H1 (cell line): ENCODE data around the gene SLU7. TPM values are rescaled to one million over a fixed set of nuclear protein-coding genes. Genes with fewer than 3 reads are reported as not detected.

Experiments
- ASH2L ChIP-seq: fragments of 200-600, 300-600 bp; sonication (generic); IDR thresholded peaks from one replicate; pipeline ENCODE4 v1.7.1; 2017; ENCODE audit warnings: low read length
- BCL11A ChIP-seq, 2 experiments: IDR thresholded peaks; one replicate each; pipeline ENCODE4 v1.6.1; 2011; ENCODE audit warnings: low read depth in 2 of 2, low read length in 2 of 2, mild to moderate bottlenecking in 2 of 2
- CHD7 ChIP-seq: fragments of 300-600 bp; sonication (generic); IDR thresholded peaks from 2 replicates; pipeline ENCODE4 v1.7.1; 2012; ENCODE audit warnings: low read length, moderate library complexity, mild to moderate bottlenecking, inconsistent platforms; ENCODE audit not compliant: insufficient replicate concordance
- E2F6 ChIP-seq: IDR thresholded peaks from 2 replicates; pipeline ENCODE4 v1.6.1; 2012; ENCODE audit warnings: inconsistent platforms
- PHF8 ChIP-seq: fragments of 200-600 bp; sonication (generic); conservative IDR thresholded peaks from 2 replicates; pipeline ENCODE4 v1.7.1; 2012; ENCODE audit warnings: low read depth, mild to moderate bottlenecking, inconsistent platforms, low read length, moderate library complexity
- POLR2AphosphoS5 ChIP-seq: IDR thresholded peaks from 2 replicates; pipeline ENCODE4 v1.6.1; 2011; ENCODE audit warnings: low read depth, low read length
- SIN3A ChIP-seq, 2 experiments: IDR thresholded peaks in 1 of 2; conservative IDR thresholded peaks in 1 of 2; 2 replicates each; pipeline ENCODE4 v1.6.1; 2011 to 2012; ENCODE audit warnings: low read length in 2 of 2, improper control_type of control experiment in 1 of 2, low read depth in 1 of 2, mild to moderate bottlenecking in 1 of 2
- TAF1 ChIP-seq: IDR thresholded peaks from 2 replicates; pipeline ENCODE4 v1.6.1; 2011; ENCODE audit warnings: mild to moderate bottlenecking, low read depth, low read length
- USF2 ChIP-seq: IDR thresholded peaks from 2 replicates; pipeline ENCODE4 v1.6.1; 2011; ENCODE audit warnings: low read length, improper control_type of control experiment
- YY1 ChIP-seq: IDR thresholded peaks from 2 replicates; pipeline ENCODE4 v1.6.1; 2011; ENCODE audit warnings: low read depth, mild to moderate bottlenecking, low read length
- polyA plus RNA-seq, 7 experiments: library from polyadenylated mRNA; depleted of rRNA in 3 of 7; stranded (reverse) in 5 of 7; unstranded in 2 of 7; fragments of >200 nt in 5 of 7; fragments of 200-250 nt in 2 of 7; gene quantifications; 1 replicate in 5 of 7; 2 replicates in 1 of 7; 4 replicates in 1 of 7; pipeline versions ENCODE4 v1.2.1 to v1.2.3, GENCODE V29; 2011 to 2013; ENCODE audit warnings: missing spikeins in 2 of 7, mixed read lengths in 2 of 7
- total RNA-seq: library from RNA; stranded (reverse); fragmentation: NEBNext Ultra II Directional; extraction: Animal tissue kit (Norgen Biotek cat#: 25700); gene quantifications from 2 replicates; pipeline ENCODE4 v1.2.1, GENCODE V29; 2021

The SLU7 gene
- total and polyA plus RNA-seq, 2 of the 8 experiments (the other 6 are each of a cell fraction or from before 2014, with no cell fraction given) = 6.0 to 34.1 TPM

GRCh38 chr5:160457252-160457651, 38.4 kb upstream of the SLU7 start (continued):
- TF ChIP-seq CHD7 (no peak), YY1 (no peak), BCL11A (IDR thresholded peaks at IDR 0.05; ENCODE audit: low read depth in 2 of 2, low read length in 2 of 2) (no peak), TAF1 (no peak), ASH2L (no peak), USF2 (no peak), E2F6 (no peak), POLR2AphosphoS5 (no peak), PHF8 (no peak), SIN3A (conservative IDR thresholded peaks at IDR 0.05 in 1 of 2, IDR thresholded peaks at IDR 0.05 in 1 of 2; ENCODE audit: low read depth in 1 of 2, low read length in 2 of 2) (no peak)
